ENCODE results near the gene EPN2. TPM values are rescaled to one million over a fixed set of nuclear protein-coding genes. Genes with fewer than 3 reads are reported as not detected.

EPN2 gene
- total and polyA plus RNA-seq, 2 experiments from 2014 or later = 34.0 to 149 TPM

- no peak overlapping the region for H3K4me3 Mint-ChIP-seq
- Histone ChIP-seq H3K36me3 (ENCODE audit: insufficient read depth) (no peaks in the 10 kb centered on the region), H3K4me1 (ENCODE audit: insufficient read depth) (peaks cover 15% of the 10 kb centered on the region), H2AFZ (no peak overlapping the region), H3K4me2 (no peak overlapping the region), H3F3A (replicated peaks; ENCODE audit: low read depth) (no peaks in the 10 kb centered on the region; the same call in 1 of the 2 replicates), H3K4me3 (no peak overlapping the region), H3K79me2 (replicated peaks; ENCODE audit: insufficient read depth) (peaks cover 100% of the 10 kb centered on the region), H4K20me1 (replicated peaks; ENCODE audit: insufficient read depth) (peaks cover 71% of the 10 kb centered on the region), H3K27ac (ENCODE audit: low read depth) (no peak overlapping the region), H3K9me2 (ENCODE audit: insufficient read depth) (no peaks in the 10 kb centered on the region), H3K27me3 (ENCODE audit: insufficient read depth) (no peaks in the 10 kb centered on the region)
- TF ChIP-seq CREB1 (CRISPR knock-in tag; IDR thresholded peaks at IDR 0.05; ENCODE audit: low read depth) = no peak
- TF ChIP-seq REST (IDR thresholded peaks at IDR 0.05; ENCODE audit: unreplicated experiment) = no peak
- TF ChIP-seq ZNF331 (CRISPR knock-in tag; IDR thresholded peaks at IDR 0.05; ENCODE audit: low read depth) = no peak
- TF ChIP-seq EZH2 (IDR thresholded peaks at IDR 0.05; ENCODE audit: low read depth, unreplicated experiment) = no peak
- TF ChIP-seq ETS1 (IDR thresholded peaks at IDR 0.05) = no peak
- TF ChIP-seq POLR2AphosphoS5 (IDR thresholded peaks at IDR 0.05; ENCODE audit: low read depth) = no peak
- no peak for TF ChIP-seq EZH2phosphoT487 (IDR thresholded peaks at IDR 0.05; ENCODE audit: unreplicated experiment)
- ATAC-seq (no peak), DNase-seq (ENCODE audit: low spot score) (no peak)
- no peak overlapping the region for H3K27ac Mint-ChIP-seq
- H3K27me3 Mint-ChIP-seq (ENCODE audit: insufficient read depth, low read depth, poor library complexity) = peaks cover 6% of the 10 kb centered on the region
- no peaks in the 10 kb centered on the region for H3K9me3 Mint-ChIP-seq
- peaks cover 40% of the 10 kb centered on the region for H3K4me1 Mint-ChIP-seq
- H3K36me3 Mint-ChIP-seq (ENCODE audit: low read depth) = peaks cover 7% of the 10 kb centered on the region; the same call in 2 of the 3 replicates
Observed at GRCh38 chr17:19244357-19244756, 7.2 kb downstream of the EPN2 start.

GRCh38 chr17:19244781-19245180, 7.6 kb downstream of the EPN2 start:
- Mint-ChIP-seq H3K27ac (no peak overlapping the region; the same call in 1 of the 2 replicates), H3K4me3 (no peak overlapping the region), H3K27me3 (ENCODE audit: insufficient read depth, low read depth, poor library complexity) (peaks cover 6% of the 10 kb centered on the region), H3K36me3 (ENCODE audit: low read depth) (peaks cover 7% of the 10 kb centered on the region; the same call in 2 of the 3 replicates), H3K4me1 (peaks cover 41% of the 10 kb centered on the region), H3K9me3 (no peaks in the 10 kb centered on the region)
- DNase-seq (ENCODE audit: low spot score) = no peak
- ATAC-seq = no peak
- H3K4me1 ChIP-seq (ENCODE audit: insufficient read depth) = peaks cover 11% of the 10 kb centered on the region
- H3K4me2 ChIP-seq = no peak overlapping the region
- no peaks in the 10 kb centered on the region for H3K27me3 ChIP-seq (ENCODE audit: insufficient read depth)
- H3K79me2 ChIP-seq (replicated peaks; ENCODE audit: insufficient read depth) = peaks cover 100% of the 10 kb centered on the region
- H2AFZ ChIP-seq = no peak overlapping the region
- H4K20me1 ChIP-seq (replicated peaks; ENCODE audit: insufficient read depth) = peaks cover 68% of the 10 kb centered on the region
- no peaks in the 10 kb centered on the region; the same call in 1 of the 2 replicates for H3F3A ChIP-seq (replicated peaks; ENCODE audit: low read depth)
- H3K9me2 ChIP-seq (ENCODE audit: insufficient read depth) = no peaks in the 10 kb centered on the region
- no peak overlapping the region for H3K27ac ChIP-seq (ENCODE audit: low read depth)
- no peak overlapping the region for H3K4me3 ChIP-seq
- H3K36me3 ChIP-seq (ENCODE audit: insufficient read depth) = no peaks in the 10 kb centered on the region
- no peak for TF ChIP-seq NANOG (IDR thresholded peaks at IDR 0.05; ENCODE audit: borderline replicate concordance)
- TF ChIP-seq CTCF (conservative IDR thresholded peaks at IDR 0.05; ENCODE audit: low read depth in 2 of 2) = no peak
- TF ChIP-seq EZH2phosphoT487 (IDR thresholded peaks at IDR 0.05; ENCODE audit: unreplicated experiment) = no peak
- TF ChIP-seq REST (IDR thresholded peaks at IDR 0.05; ENCODE audit: unreplicated experiment) = no peak
